ENCODE measurements around the gene ANO1.

Gene ANO1

DNA sequence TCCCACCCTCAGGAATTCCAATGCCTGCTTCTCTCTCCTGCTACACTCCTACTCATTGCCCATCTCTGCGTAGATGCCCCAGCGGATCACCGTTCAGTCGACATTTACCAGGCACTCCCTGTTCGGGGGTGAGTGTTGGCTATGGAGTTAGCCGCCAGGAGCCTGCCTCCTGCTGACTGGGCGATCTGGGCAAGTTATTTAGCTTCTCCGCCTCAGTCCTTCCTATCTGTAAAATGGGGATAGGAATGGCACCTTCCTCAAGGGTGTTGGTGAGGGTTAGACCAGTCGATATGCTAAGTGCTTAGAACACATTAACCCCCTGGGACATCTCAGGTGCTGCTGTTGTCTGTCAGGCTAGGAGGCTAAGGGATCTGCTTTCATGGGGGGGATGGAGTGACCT is 155.8 kb downstream of the ANO1 start:
- H3K9me3 ChIP-seq (ENCODE audit: insufficient read depth, low read length): no peaks in the 10 kb centered on the region
- no peak overlapping the region for H2AFZ ChIP-seq (ENCODE audit: low read depth, low read length)
- no peak overlapping the region for H3K9ac ChIP-seq (ENCODE audit: low read length)
- no peaks in the 10 kb centered on the region for H3K36me3 ChIP-seq (replicated peaks; ENCODE audit: low read depth, low read length)
- no peaks in the 10 kb centered on the region for H3K79me2 ChIP-seq (ENCODE audit: low read length)
- H3K4me2 ChIP-seq (ENCODE audit: low read length): no peak overlapping the region
- no peak overlapping the region for H3K27ac ChIP-seq (ENCODE audit: low read length)
- H3K4me3 ChIP-seq (ENCODE audit: low read length): no peak overlapping the region
- H4K20me1 ChIP-seq (ENCODE audit: insufficient read depth, low read length): no peaks in the 10 kb centered on the region
- TF ChIP-seq, protein P1, sequence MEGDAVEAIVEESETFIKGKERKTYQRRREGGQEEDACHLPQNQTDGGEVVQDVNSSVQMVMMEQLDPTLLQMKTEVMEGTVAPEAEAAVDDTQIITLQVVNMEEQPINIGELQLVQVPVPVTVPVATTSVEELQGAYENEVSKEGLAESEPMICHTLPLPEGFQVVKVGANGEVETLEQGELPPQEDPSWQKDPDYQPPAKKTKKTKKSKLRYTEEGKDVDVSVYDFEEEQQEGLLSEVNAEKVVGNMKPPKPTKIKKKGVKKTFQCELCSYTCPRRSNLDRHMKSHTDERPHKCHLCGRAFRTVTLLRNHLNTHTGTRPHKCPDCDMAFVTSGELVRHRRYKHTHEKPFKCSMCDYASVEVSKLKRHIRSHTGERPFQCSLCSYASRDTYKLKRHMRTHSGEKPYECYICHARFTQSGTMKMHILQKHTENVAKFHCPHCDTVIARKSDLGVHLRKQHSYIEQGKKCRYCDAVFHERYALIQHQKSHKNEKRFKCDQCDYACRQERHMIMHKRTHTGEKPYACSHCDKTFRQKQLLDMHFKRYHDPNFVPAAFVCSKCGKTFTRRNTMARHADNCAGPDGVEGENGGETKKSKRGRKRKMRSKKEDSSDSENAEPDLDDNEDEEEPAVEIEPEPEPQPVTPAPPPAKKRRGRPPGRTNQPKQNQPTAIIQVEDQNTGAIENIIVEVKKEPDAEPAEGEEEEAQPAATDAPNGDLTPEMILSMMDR (IDR thresholded peaks at IDR 0.05; ENCODE audit: low read depth, low read length): no peak
- TF ChIP-seq EZH2phosphoT487 (IDR thresholded peaks at IDR 0.05; ENCODE audit: low read depth): no peak
- 0 out of 2 replicates have a peak, but pooled peaks cover 5% of the 10 kb centered on the region for H3K27me3 ChIP-seq (ENCODE audit: low read depth, low read length)
- H3K4me1 ChIP-seq (ENCODE audit: low read length): no peaks in the 10 kb centered on the region

All from OCI-LY3 (cell line).